CD4-positive, alpha-beta T cell treated with Interleukin-17A for 1 hour (primary cell): ENCODE measurements around the gene ZMYM5.
"Not testable (repeated sequence)": the region's sequence is repeated elsewhere in the genome, so short reads cannot be mapped to it uniquely, and the experiment has no call there.

Source experiments
- DNase-seq: peaks from one replicate; pipeline ENCODE4 v3.0.0-alpha.2; 2020

ZMYM5 gene

DNA sequence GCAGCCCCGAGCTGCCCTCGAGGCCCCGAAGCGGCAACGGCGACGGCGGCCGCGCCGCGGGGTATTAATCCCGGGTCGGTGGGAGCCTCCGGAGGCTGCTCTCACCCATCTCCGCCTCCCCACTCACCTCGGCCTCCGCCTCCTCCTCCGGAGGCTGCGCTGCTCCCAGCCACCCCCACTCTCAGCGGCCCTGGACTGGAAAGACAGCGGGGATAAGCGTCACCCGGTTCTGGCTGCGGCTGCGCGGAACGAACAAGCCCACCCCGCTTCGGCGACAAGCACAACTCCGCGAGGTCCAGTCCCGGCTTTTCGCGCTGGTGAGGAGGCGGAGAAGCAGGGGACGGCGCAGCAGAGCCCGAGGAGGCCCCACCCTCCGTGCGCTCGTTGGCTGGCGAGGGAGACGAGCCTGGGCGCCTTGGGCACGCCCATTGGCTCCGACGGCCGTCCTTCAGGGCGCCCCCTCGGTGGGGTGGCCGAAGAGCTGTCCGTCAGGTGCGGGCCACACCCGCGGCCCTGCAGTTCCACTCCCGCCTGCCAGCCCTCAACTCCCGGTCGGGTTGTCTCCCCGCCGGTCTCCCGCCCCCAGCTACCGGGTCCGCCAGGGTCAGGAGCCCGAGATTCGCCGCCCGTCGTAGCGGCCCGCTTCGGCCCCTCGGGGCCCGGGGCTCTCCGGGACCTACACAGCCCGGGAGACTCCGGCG lies at the start of gene ZMYM5:
ZMYM5 (minus strand) TSS at position 327 of the 701 bp plus-strand sequence. CDS start 11,469 bp downstream, outside the sequence.
- DNase-seq, result peak; percentile 96

GRCh38 chr13:19910336-19911072 lies 47.1 kb upstream of the ZMYM5 start:
- no peak for DNase-seq

GRCh38 chr13:19908350-19908986 lies 45.0 kb upstream of the ZMYM5 start:
- DNase-seq, result no peak

- DNase-seq, result not testable (repeated sequence)
These were observed 42.2 kb upstream of the ZMYM5 start for GRCh38 chr13:19905487-19906195.

DNA sequence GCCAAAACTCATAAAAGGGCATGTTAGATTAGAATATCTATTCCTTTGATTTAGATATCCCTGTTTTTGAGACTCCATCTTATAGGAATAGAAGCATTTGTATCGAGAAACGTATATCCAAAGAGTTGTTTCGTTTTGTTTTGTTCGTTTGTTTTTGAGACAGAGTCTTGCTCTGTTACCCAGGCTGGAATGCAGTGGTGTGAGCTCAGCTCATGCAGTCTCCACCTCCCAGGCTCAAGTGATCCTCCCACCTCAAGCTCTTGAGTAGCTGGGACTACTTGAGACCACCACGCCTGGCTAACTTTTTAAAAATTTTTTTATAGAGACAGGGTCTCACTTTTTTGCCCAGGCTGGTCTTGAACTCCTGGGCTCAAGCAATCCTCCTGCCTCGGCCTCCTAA lies 26.6 kb upstream of the ZMYM5 start:
- DNase-seq, result no peak

DNA sequence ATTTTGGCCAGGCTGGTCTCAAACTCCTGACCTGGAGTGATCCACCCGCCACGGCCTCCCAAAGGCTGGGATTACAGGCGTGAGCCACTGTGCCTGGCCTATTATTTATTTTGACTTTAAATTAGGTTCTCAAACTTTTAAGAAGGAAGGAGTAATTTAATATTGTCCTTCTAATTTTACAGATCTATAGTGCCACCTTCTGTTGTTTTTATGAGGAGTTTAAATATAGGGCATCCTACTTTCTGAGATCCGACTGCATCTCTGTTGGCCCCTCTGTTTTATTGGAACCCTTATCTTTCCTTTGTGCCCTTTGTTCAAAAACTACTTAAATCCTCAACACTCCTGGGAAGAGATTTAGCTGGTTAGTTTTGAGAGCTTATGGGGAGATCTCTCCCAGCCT lies 25.4 kb upstream of the ZMYM5 start:
- peak; percentile 29 for DNase-seq

- no peak for DNase-seq
These were observed 18.8 kb upstream of the ZMYM5 start for GRCh38 chr13:19882231-19882630.

GRCh38 chr13:19881641-19882040 lies 18.2 kb upstream of the ZMYM5 start:
- no peak for DNase-seq

DNA sequence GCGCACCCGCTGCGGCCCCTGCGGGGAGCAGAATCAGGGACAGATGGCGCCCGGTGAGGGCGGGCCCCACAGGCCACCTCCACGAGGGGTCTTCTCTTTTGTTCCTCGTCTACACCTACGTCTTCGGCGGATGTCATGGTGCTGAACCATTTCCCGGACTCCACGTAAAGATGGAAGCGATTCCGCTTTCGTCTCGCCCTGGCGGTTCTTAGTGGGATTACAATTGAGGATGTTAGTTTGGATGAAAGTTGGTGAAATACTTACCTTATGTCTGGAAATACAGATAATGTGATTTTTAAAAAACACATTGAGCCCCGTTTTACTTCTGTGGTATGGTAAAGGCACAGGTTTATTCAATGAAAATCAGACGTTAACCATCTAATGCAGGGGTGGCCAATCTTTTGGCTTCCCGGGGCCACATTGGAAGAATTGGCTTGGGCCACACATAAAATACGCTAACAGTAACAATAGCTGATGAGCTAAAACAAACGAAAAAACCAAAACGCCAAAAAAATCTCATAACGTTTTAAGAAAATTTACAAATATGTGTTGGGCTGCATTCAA lies 1.4 kb upstream of the ZMYM5 start:
- DNase-seq, result peak; percentile 86

DNA sequence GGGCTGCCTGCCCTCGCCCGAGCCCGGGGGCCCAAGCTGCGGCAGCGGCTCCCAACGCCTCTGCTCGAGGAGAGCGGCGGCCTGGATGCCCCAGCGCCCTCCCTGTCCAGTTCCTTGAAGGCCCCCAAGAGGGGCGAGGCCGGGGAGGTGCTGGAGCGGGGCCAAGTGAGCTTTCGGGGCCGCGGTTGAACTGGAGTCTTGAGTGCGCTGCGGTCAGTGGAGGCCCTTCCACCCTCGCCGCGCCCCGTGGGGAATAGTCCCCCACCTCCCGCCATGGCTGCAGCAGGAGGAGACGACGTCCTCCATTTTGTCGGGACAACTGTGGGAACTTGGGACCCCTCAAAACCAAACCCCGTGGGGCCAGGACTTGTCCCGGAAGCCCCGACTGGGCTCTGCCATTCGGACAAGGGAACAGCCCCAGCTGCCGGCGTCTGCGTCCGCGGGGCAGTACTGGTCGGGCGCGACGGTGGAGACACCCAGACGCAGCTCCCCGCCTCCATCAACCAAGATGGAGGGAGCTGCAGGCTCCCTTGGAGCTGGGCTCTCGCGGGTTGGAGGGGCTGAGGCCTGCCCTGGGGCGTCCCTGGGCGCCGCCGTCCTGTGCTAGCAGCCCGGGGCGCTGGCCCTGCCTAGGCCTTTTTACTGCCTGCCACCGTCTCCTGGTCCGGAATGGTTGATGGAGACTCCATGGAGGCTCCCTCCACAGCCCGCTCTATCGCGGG lies 736 bp upstream of the ZMYM5 start:
- DNase-seq, result peak; percentile 68

DNA sequence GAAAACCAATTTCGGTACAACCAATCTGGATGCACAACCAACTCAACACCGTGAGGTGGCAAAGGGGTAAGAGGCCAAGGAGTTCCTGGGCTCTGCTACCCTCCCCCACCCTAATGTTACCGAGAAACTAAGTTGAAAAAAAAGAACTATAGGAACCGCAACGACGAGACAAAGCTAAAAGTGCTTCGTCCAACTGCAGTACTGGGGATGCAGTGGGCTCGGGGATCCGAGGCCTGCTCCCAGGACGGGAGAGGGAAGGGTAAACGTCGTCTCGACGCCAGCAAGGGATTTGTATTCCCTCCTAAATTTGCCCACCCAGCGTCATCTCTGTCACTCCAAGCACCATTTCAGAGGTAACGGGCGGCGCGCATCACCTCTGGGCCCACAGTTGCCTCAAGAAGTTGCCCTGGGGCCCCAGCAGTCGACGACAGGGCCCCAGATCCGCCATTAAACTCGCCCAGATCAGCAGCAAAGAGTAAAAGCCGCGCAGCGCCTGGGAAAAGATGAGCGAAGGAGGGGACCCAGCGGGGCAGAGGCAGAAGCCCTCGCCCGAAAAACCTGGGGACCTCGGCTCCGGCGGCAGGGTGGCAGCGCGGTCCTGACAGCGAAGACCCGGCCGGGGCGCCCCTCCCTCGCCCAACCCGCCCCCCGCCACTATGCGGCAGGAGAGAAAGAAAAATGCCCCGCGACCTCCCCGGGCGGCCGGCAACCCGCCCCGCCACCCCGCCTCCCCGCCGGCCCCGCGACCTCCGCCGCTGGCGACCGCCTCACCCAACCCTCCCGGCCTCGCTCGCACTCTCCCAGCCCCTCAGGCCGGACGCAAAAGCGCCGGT lies 752 bp downstream of the ZMYM5 start:
- DNase-seq, result peak; percentile 54

DNA sequence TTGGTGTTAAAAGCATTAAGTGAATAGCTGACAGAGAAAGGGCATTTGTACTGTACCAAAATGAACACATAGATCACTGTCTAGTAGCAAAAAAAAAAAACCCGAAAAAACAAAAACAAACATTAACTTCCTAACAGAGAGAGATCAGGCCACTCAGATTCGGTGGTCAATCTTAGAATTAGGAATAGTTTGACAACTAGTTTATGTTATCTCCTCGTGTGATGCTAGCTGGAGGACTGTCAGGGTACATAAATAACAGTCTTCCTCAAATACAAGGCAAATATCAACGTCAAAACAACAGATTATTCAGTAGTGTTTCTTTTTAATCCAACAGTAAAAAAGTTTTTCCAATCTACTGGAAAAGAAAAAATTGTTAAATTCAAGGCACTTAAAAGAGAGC lies 1.7 kb downstream of the ZMYM5 start:
- no peak for DNase-seq

DNA sequence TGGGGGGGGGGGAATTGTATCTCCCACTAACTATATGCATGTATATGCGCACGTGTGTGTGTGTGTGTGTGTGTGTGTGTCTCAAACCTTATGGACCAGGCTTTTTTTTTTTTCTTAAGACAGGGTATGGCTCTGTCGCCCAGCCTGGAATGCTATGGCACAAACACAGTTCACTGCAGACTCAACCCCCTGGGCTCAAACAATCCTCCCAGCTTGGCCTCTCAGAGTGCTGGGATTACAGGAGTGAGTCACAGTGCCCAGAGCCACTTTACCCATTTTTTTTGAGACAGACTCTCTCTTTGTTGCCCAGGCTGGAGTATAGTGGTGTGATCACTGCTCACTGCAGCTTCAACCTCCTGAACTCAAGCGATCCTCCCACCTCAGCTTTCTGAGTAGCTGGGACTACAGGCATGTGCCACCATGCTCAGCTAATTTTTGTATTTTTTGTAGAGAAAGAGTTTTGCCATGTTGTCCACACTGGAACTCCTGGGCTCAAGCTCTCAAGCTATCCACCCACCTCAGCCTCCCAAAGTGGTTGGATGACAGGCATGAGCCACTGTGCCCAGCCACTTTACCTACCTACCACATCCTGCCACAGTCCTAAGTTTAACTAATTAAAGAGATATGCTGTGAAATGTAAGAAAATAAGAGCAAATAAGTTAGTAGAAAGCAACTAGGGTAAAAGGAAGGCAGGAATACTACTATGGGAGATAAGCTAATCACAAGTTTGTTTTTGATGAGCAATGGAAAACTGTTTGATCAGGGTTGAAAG lies 2.4 kb downstream of the ZMYM5 start:
- DNase-seq, result peak; percentile 23

- DNase-seq, result not testable (repeated sequence)
These were observed 5.8 kb downstream of the ZMYM5 start for GRCh38 chr13:19857637-19858036.

- DNase-seq, result no peak
These were observed 10.7 kb downstream of the ZMYM5 start for GRCh38 chr13:19852766-19853165.

GRCh38 chr13:19845758-19846157 lies 17.7 kb downstream of the ZMYM5 start:
- no peak for DNase-seq

DNA sequence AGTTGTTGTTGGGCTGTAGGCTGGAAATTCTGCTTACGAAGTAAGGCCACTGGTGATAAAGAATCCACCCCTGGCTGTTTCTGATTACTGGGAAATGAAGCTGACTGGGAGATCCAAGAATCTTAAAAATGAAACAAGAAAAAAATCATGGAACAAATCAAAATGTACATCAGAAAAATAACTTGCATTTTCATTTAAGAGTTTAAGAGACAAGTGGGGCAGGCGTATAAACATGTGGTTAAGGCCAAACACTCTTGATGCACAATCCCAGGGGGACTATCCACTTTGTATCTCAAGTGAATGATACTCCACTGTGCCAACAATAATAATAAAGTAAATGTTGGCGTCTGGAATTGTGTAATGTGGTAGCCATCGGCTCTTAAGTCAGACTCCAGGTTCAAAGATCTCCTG lies 24.6 kb downstream of the ZMYM5 start:
- no peak for DNase-seq

GRCh38 chr13:19836472-19836871 lies 27.0 kb downstream of the ZMYM5 start:
- DNase-seq, result no peak

- DNase-seq, result no peak
These were observed 28.7 kb downstream of the ZMYM5 start for GRCh38 chr13:19834704-19835103.

- DNase-seq, result no peak
These were observed 40.8 kb downstream of the ZMYM5 start for GRCh38 chr13:19822673-19823072.
